GM12878 (cell line): ENCODE results near the gene MYT1. TPM values are rescaled to one million over a fixed set of nuclear protein-coding genes. Genes with fewer than 3 reads are reported as not detected.

Source experiments
- ATF7 ChIP-seq: fragments of 450-650 bp; IDR thresholded peaks from 2 replicates; pipeline ENCODE4 v1.6.1; 2016; ENCODE audit warnings: low read depth, mild to moderate bottlenecking
- HDGF ChIP-seq: fragments of 450-650 bp; IDR thresholded peaks from 2 replicates; pipeline ENCODE4 v1.6.1; 2016; ENCODE audit warnings: antibody characterized with exemption
- HSF1 ChIP-seq: fragments of 150-350 bp; IDR thresholded peaks from 2 replicates; pipeline ENCODE4 v1.6.1; 2014; ENCODE audit warnings: mild to moderate bottlenecking, low read depth, low read length
- MLLT1 ChIP-seq: fragments of 450-650 bp; IDR thresholded peaks from 2 replicates; pipeline ENCODE4 v1.6.1; 2016; ENCODE audit warnings: mild to moderate bottlenecking
- NFYA ChIP-seq: IDR thresholded peaks from 2 replicates; pipeline ENCODE4 v1.6.1; 2011; ENCODE audit warnings: low read depth, mild to moderate bottlenecking, low read length, improper control_type of control experiment, borderline replicate concordance
- NR2C1 ChIP-seq: fragments of 450-650 bp; IDR thresholded peaks from 2 replicates; pipeline ENCODE4 v1.6.1; 2017; ENCODE audit warnings: antibody characterized with exemption, mild to moderate bottlenecking, moderate library complexity
- PAX8 ChIP-seq: fragments of 450-650 bp; IDR thresholded peaks from 2 replicates; pipeline ENCODE4 v1.6.1; 2017; ENCODE audit warnings: mild to moderate bottlenecking, moderate library complexity
- POLR2A ChIP-seq: IDR thresholded peaks from 2 replicates; pipeline ENCODE4 v1.6.1; 2011; ENCODE audit warnings: low read depth, mild to moderate bottlenecking, low read length
- RCOR1 ChIP-seq: conservative IDR thresholded peaks from 2 replicates; pipeline ENCODE4 v1.6.1; 2012; ENCODE audit warnings: low read depth, low read length, improper control_type of control experiment
- RELA ChIP-seq: fragments of 450-650 bp; IDR thresholded peaks from 2 replicates; pipeline ENCODE4 v1.8.0; 2014; ENCODE audit warnings: borderline replicate concordance; ENCODE audit not compliant: partially characterized antibody
- TCF12 ChIP-seq: IDR thresholded peaks from 2 replicates; pipeline ENCODE4 v1.6.1; 2011; ENCODE audit warnings: low read depth, mild to moderate bottlenecking, low read length
- TCF7 ChIP-seq: IDR thresholded peaks from 2 replicates; pipeline ENCODE4 v1.6.1; 2014; ENCODE audit warnings: antibody characterized with exemption, borderline replicate concordance
- ZNF207 ChIP-seq: fragments of 450-650 bp; IDR thresholded peaks from 2 replicates; pipeline ENCODE4 v1.6.1; 2014; ENCODE audit warnings: antibody characterized with exemption, mild to moderate bottlenecking, borderline replicate concordance
- ZNF217 ChIP-seq: fragments of 450-650 bp; IDR thresholded peaks from 2 replicates; pipeline ENCODE4 v1.6.1; 2017; ENCODE audit warnings: antibody characterized with exemption, mild to moderate bottlenecking
- ZNF384 ChIP-seq: IDR thresholded peaks from 2 replicates; pipeline ENCODE4 v1.6.1; 2012; ENCODE audit warnings: low read depth, mild to moderate bottlenecking, low read length, improper control_type of control experiment, borderline replicate concordance
- polyA plus RNA-seq, 11 experiments: library from polyadenylated mRNA; depleted of rRNA in 4 of 11; unstranded in 6 of 11; stranded (reverse) in 5 of 11; fragments of >200 nt; fragmentation: Nextera tagmentation in 4 of 11; fragmentation: Illumina TruSeq in 1 of 11; extraction: Ambion mirVana in 4 of 11; extraction: Trizol in 1 of 11; gene quantifications; 1 replicate in 1 of 11; 2 replicates in 10 of 11; pipeline versions ENCODE4 v1.2.1 to v1.2.3, GENCODE V29; 2011 to 2016; ENCODE audit warnings: inconsistent platforms in 2 of 11, missing spikeins in 2 of 11, low read depth in 1 of 11
- total RNA-seq, 4 experiments: library from RNA; depleted of rRNA in 3 of 4; stranded (reverse); fragments of >200 nt in 3 of 4; fragmentation: Illumina TruSeq in 1 of 4; extraction: Trizol in 1 of 4; gene quantifications; 2 replicates each; pipeline versions ENCODE4 v1.2.1 to v1.2.3, GENCODE V29; 2013 to 2021
- TF ChIP-seq, protein P1 (sequence below): IDR thresholded peaks from 2 replicates; pipeline ENCODE4 v1.6.1; 2012; ENCODE audit warnings: mild to moderate bottlenecking, low read depth, low read length
- TF ChIP-seq, protein P2 (sequence below): fragments of 450-650 bp; formaldehyde crosslinking; IDR thresholded peaks from 2 replicates; pipeline ENCODE4 v1.4.0; 2020; ENCODE audit warnings: mild to moderate bottlenecking, moderate library complexity
- TF ChIP-seq, protein P3 (sequence below): IDR thresholded peaks from 2 replicates; pipeline ENCODE4 v1.6.1; 2011; ENCODE audit warnings: mild to moderate bottlenecking, low read depth, low read length, moderate library complexity; ENCODE audit not compliant: insufficient replicate concordance

Gene MYT1
- total and polyA plus RNA-seq, 10 of the 15 experiments (the other 5 are each of a cell fraction or from before 2014, with no cell fraction given), result 0.01 to 0.10 TPM; not detected in 8

DNA sequence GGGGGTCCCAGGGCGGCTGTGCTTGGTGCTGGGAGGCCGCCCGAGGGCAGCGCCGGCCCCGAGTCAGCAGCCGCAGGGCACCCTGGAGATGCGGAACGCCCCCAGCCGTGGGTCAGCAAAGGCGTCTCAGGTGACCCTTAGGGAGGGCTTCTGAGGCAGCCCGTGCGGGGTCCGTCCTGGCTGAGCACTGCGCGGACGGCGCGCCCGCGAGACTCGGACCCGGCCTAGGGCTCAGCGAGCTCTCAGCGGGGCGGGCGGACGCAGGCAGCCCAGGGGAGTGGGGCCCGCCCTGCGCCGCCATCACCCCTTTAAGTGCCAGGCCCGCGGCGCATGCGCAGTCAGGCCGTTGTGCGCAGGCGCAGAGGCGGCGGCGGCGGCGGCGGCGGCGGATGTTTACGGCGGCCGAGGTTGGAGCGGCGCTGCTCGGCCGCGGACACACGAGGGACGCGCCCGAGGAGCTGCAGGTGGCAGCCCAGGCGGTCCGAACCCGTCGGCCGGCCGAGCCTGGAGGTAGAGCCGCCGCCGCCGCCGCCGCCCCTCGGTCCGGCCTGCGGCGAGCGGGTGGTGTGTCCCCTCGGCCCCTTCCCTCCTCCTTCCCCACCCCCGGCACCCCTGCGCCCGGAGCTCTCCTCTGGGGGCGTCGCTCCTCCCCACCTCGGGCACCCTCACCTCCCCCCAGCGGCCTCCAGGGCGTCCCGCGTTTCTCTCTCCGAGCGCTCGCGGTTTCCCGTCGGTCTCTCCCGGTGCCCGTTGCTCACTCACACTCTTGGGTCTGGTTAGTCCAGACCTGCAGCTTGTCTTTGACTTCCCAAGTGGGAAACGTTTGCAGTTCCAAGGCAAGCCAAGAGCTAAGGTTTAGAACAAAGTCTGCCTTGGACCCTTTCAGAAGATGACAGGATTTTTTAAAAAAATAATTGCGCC, 91.4 kb downstream of the MYT1 start, which contains the start of gene PCMTD2 (continued):
- TF ChIP-seq, protein P1, sequence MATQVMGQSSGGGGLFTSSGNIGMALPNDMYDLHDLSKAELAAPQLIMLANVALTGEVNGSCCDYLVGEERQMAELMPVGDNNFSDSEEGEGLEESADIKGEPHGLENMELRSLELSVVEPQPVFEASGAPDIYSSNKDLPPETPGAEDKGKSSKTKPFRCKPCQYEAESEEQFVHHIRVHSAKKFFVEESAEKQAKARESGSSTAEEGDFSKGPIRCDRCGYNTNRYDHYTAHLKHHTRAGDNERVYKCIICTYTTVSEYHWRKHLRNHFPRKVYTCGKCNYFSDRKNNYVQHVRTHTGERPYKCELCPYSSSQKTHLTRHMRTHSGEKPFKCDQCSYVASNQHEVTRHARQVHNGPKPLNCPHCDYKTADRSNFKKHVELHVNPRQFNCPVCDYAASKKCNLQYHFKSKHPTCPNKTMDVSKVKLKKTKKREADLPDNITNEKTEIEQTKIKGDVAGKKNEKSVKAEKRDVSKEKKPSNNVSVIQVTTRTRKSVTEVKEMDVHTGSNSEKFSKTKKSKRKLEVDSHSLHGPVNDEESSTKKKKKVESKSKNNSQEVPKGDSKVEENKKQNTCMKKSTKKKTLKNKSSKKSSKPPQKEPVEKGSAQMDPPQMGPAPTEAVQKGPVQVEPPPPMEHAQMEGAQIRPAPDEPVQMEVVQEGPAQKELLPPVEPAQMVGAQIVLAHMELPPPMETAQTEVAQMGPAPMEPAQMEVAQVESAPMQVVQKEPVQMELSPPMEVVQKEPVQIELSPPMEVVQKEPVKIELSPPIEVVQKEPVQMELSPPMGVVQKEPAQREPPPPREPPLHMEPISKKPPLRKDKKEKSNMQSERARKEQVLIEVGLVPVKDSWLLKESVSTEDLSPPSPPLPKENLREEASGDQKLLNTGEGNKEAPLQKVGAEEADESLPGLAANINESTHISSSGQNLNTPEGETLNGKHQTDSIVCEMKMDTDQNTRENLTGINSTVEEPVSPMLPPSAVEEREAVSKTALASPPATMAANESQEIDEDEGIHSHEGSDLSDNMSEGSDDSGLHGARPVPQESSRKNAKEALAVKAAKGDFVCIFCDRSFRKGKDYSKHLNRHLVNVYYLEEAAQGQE, result no peak
- TF ChIP-seq HSF1, result no peak
- TF ChIP-seq ZNF207, result peak; percentile 64; the same call in 1 of the 2 replicates
- TF ChIP-seq, protein P2, sequence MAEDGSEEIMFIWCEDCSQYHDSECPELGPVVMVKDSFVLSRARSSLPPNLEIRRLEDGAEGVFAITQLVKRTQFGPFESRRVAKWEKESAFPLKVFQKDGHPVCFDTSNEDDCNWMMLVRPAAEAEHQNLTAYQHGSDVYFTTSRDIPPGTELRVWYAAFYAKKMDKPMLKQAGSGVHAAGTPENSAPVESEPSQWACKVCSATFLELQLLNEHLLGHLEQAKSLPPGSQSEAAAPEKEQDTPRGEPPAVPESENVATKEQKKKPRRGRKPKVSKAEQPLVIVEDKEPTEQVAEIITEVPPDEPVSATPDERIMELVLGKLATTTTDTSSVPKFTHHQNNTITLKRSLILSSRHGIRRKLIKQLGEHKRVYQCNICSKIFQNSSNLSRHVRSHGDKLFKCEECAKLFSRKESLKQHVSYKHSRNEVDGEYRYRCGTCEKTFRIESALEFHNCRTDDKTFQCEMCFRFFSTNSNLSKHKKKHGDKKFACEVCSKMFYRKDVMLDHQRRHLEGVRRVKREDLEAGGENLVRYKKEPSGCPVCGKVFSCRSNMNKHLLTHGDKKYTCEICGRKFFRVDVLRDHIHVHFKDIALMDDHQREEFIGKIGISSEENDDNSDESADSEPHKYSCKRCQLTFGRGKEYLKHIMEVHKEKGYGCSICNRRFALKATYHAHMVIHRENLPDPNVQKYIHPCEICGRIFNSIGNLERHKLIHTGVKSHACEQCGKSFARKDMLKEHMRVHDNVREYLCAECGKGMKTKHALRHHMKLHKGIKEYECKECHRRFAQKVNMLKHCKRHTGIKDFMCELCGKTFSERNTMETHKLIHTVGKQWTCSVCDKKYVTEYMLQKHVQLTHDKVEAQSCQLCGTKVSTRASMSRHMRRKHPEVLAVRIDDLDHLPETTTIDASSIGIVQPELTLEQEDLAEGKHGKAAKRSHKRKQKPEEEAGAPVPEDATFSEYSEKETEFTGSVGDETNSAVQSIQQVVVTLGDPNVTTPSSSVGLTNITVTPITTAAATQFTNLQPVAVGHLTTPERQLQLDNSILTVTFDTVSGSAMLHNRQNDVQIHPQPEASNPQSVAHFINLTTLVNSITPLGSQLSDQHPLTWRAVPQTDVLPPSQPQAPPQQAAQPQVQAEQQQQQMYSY (CRISPR knock-in tag), result no peak
- TF ChIP-seq HDGF, result no peak
- peak; percentile 84 for TF ChIP-seq POLR2A
- no peak for TF ChIP-seq NFYA
- no peak for TF ChIP-seq ZNF384
- TF ChIP-seq TCF7, result no peak
- TF ChIP-seq, protein P3, sequence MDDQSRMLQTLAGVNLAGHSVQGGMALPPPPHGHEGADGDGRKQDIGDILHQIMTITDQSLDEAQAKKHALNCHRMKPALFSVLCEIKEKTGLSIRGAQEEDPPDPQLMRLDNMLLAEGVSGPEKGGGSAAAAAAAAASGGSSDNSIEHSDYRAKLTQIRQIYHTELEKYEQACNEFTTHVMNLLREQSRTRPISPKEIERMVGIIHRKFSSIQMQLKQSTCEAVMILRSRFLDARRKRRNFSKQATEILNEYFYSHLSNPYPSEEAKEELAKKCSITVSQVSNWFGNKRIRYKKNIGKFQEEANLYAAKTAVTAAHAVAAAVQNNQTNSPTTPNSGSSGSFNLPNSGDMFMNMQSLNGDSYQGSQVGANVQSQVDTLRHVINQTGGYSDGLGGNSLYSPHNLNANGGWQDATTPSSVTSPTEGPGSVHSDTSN, result no peak
- no peak; the same call in 1 of the 2 replicates for TF ChIP-seq TCF12
- no peak for TF ChIP-seq RCOR1
- peak; percentile 79; the same call in 1 of the 2 replicates for TF ChIP-seq ZNF217
- TF ChIP-seq PAX8, result no peak
- TF ChIP-seq NR2C1, result 0 out of 2 replicates have a peak, but pooled peaks have one; percentile 6
- TF ChIP-seq ATF7, result no peak
- TF ChIP-seq MLLT1, result no peak
- TF ChIP-seq RELA, result peak; percentile 49
